Activated CD8-positive, alpha-beta memory T cell treated with anti-CD3 and anti-CD28 coated beads for 24 hours (primary cell): ENCODE measurements around the gene ADGRA3.
"Not testable (repeated sequence)": the region's sequence is repeated elsewhere in the genome, so short reads cannot be mapped to it uniquely, and the experiment has no call there.

Source experiments
- DNase-seq: peaks from one replicate; pipeline ENCODE4 v3.0.0-alpha.2; 2020

Gene ADGRA3

GRCh38 chr4:22435652-22436051 is 80.2 kb downstream of the ADGRA3 start:
- no peak for DNase-seq

GRCh38 chr4:22434895-22435294 is 81.0 kb downstream of the ADGRA3 start:
- no peak for DNase-seq

GRCh38 chr4:22430626-22431025 is 85.2 kb downstream of the ADGRA3 start:
- no peak for DNase-seq

- no peak for DNase-seq
Measured at GRCh38 chr4:22428441-22428840, 87.4 kb downstream of the ADGRA3 start.

- DNase-seq, result no peak
Measured at GRCh38 chr4:22427675-22428074, 88.2 kb downstream of the ADGRA3 start.

- no peak for DNase-seq
Measured at GRCh38 chr4:22420291-22420690, 95.6 kb downstream of the ADGRA3 start.

GRCh38 chr4:22417408-22417807 is 98.5 kb downstream of the ADGRA3 start:
- DNase-seq, result no peak

- no peak for DNase-seq
Measured at GRCh38 chr4:22416403-22416802, 99.5 kb downstream of the ADGRA3 start.

GRCh38 chr4:22414833-22415232 is 101.0 kb downstream of the ADGRA3 start:
- no peak for DNase-seq

GRCh38 chr4:22413471-22413870 is 102.4 kb downstream of the ADGRA3 start:
- no peak for DNase-seq

GRCh38 chr4:22412013-22412412 is 103.9 kb downstream of the ADGRA3 start:
- DNase-seq, result no peak

- DNase-seq, result no peak
Measured at GRCh38 chr4:22410645-22411247, 105.1 kb downstream of the ADGRA3 start.

GRCh38 chr4:22408474-22408873 is 107.4 kb downstream of the ADGRA3 start:
- DNase-seq, result no peak

- no peak for DNase-seq
Measured at GRCh38 chr4:22407361-22407760, 108.5 kb downstream of the ADGRA3 start.

- DNase-seq, result no peak
Measured at GRCh38 chr4:22398671-22399070, 117.2 kb downstream of the ADGRA3 start.

- DNase-seq, result no peak
Measured at GRCh38 chr4:22391551-22391950, 124.3 kb downstream of the ADGRA3 start.

GRCh38 chr4:22389240-22389870 is 126.5 kb downstream of the ADGRA3 start:
- no peak for DNase-seq

- DNase-seq, result no peak
Measured at GRCh38 chr4:22385611-22386011, 130.3 kb downstream of the ADGRA3 start.

- no peak for DNase-seq
Measured at GRCh38 chr4:22384154-22384553, 131.7 kb downstream of the ADGRA3 start.

- not testable (repeated sequence) for DNase-seq
Measured at GRCh38 chr4:22382216-22382615, 133.7 kb downstream of the ADGRA3 start.

- DNase-seq, result no peak
Measured at GRCh38 chr4:22372986-22373385, 142.9 kb downstream of the ADGRA3 start.

GRCh38 chr4:22369901-22370562 is 145.8 kb downstream of the ADGRA3 start:
- DNase-seq, result no peak

- no peak for DNase-seq
Measured at GRCh38 chr4:22363787-22364186, 152.1 kb downstream of the ADGRA3 start.

GRCh38 chr4:22363036-22363435 is 152.8 kb downstream of the ADGRA3 start:
- DNase-seq, result no peak
